SH-SY5Y (cell line): ENCODE results near the gene NT5M.

ENCODE experiments used
- GATA2 ChIP-seq: IDR thresholded peaks from 2 replicates; pipeline ENCODE4 v1.6.1; 2011; ENCODE audit warnings: mild to moderate bottlenecking, low read depth, low read length
- GATA3 ChIP-seq: IDR thresholded peaks from 2 replicates; pipeline ENCODE4 v1.6.1; 2011; ENCODE audit warnings: low read depth, mild to moderate bottlenecking, low read length, moderate library complexity

DNA sequence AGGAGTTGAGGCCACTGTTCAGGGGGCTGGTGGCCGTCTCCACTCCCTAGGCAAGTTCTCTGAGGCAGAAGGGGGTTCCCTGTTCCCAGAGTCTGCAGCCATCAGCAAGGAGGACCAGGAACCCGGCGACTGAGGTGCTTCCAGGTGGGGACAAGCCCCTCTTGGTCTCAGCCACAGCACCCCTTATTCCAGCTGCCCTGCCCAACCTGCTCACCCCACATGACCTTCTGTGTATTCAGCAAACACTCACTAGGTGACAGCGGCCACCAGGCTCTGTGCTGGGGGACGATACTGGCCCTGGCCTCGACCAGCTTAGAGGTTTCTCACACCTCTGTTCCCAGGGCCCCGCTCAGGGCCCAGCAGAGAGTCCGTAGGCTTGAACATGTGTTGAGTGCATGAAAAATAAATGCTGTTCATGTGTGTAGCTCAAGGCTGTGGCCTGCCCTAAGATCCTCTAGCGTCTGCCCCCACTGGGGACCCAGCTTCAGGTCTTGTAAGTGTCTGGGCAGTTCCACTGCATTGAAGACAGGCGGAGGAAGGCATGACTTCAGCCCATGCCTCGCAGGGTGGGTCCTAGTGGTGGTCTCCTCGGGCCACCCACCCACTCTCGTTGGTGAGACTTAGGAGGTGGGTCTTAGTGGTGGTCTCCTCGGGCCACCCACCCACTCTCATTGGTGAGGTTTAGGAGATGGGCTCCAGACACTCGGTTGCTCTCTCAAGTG is 44.2 kb downstream of the NT5M start:
- TF ChIP-seq GATA2 (no peak), GATA3 (no peak)
